ENCODE data around the gene FERMT2.

Gene FERMT2

DNA sequence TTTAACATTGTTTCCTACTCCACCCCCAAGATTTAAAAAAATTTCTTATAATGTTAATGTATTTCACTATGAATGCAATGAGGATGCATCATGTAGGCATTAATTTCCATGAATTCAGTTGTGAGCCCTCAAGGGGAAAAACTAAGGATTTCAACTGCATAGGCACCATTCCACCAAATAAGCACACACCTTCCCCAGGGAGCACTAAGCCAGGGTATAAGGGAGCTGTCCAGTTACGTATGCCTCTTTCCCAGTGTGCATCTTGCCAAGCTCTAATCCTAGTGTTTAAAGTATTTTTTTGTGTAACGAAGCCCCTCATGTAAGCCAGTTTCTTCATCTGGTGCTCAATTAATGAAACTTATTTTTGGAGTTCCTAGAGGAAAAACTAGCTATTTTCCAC is 6.6 kb downstream of the FERMT2 start:
- DNase-seq (ENCODE audit: insufficient read length, low spot score) (no peak), FAIRE-seq (no peak)
- TF ChIP-seq, protein P1, sequence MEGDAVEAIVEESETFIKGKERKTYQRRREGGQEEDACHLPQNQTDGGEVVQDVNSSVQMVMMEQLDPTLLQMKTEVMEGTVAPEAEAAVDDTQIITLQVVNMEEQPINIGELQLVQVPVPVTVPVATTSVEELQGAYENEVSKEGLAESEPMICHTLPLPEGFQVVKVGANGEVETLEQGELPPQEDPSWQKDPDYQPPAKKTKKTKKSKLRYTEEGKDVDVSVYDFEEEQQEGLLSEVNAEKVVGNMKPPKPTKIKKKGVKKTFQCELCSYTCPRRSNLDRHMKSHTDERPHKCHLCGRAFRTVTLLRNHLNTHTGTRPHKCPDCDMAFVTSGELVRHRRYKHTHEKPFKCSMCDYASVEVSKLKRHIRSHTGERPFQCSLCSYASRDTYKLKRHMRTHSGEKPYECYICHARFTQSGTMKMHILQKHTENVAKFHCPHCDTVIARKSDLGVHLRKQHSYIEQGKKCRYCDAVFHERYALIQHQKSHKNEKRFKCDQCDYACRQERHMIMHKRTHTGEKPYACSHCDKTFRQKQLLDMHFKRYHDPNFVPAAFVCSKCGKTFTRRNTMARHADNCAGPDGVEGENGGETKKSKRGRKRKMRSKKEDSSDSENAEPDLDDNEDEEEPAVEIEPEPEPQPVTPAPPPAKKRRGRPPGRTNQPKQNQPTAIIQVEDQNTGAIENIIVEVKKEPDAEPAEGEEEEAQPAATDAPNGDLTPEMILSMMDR (IDR thresholded peaks at IDR 0.05; ENCODE audit: insufficient read depth, missing control alignments), result no peak

DNA sequence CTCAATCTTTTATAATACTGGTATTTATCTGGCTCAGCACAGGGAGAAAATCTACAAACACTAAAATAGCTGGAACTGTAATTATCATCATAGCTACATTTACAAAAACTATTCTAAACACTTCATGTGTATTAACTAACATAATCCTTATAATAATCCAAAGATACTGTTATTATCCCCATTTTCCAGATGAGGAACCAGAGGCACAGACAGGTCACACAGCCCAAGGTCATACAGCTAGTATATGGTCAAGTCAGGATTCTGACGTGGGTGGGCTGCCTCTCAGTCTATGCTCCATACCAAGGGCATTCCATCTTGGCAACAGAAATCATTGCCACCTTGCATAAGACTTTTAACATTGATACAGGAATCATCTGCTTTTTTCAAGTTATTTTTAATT is 11.4 kb downstream of the FERMT2 start:
- no peak for FAIRE-seq
- DNase-seq (ENCODE audit: insufficient read length, low spot score), result no peak
- TF ChIP-seq, protein P1 (IDR thresholded peaks at IDR 0.05; ENCODE audit: insufficient read depth, missing control alignments), result no peak

DNA sequence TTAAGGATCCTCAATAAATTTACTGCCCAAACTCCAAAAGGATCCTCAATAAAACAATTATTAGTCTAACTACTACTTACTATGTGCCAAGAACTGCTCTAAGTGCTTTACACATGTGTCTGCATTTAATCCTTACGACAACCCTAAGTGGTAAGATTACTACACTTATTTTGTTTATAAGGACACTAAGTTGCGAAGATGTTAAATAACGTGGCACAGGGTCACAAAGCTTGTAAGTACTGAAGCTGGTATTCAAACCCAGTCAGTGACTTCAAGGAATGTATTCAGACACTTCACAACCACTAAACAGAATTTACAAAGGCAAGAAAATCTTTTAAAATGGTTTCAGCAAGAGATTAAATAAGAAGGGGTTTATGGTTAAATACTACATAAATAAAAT is 13.0 kb downstream of the FERMT2 start:
- DNase-seq (ENCODE audit: insufficient read length, low spot score) (no peak), FAIRE-seq (no peak)
- TF ChIP-seq, protein P1 (IDR thresholded peaks at IDR 0.05; ENCODE audit: insufficient read depth, missing control alignments), result no peak

DNA sequence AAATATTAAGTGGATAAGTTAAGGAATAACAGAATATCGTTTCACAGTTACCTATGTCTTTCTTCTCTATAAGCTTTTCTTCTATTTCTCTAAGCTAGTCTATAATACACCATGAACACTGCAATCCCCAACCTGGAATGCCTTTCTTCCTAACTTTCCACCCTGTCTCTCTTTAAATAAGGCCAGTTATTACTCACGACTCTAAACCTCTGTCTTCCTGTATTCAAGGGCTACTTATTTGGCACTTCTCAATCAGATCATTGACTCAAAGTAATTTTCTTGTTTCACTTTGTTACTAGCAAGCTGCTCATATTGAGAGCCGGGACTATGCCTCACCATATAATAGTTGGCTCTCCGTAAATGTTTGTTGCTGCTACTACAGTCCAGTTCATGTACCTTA is 13.5 kb downstream of the FERMT2 start:
- TF ChIP-seq, protein P1 (IDR thresholded peaks at IDR 0.05; ENCODE audit: insufficient read depth, missing control alignments), result no peak
- DNase-seq (ENCODE audit: insufficient read length, low spot score), result no peak
- FAIRE-seq, result no peak

DNA sequence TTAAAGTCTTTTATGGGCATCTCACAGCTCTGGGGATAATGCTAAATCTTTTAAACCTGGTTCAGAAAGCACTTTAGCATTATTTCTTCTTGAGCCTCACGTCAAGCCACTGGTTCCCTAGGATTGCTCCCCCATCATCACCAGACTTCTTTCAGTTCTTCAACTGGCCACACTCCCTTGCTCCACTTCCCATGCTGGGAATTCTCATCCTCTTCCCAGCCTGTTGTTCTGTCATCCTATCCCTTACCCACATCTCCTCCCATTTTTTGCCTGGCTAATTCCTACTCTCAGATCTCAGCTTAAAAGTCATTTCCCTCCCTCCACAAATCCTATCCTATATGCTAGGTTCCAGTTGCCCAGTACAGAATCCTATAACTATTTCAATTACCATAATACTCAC is 14.4 kb downstream of the FERMT2 start:
- FAIRE-seq (no peak), DNase-seq (ENCODE audit: insufficient read length, low spot score) (no peak)
- TF ChIP-seq, protein P1 (IDR thresholded peaks at IDR 0.05; ENCODE audit: insufficient read depth, missing control alignments), result no peak

DNA sequence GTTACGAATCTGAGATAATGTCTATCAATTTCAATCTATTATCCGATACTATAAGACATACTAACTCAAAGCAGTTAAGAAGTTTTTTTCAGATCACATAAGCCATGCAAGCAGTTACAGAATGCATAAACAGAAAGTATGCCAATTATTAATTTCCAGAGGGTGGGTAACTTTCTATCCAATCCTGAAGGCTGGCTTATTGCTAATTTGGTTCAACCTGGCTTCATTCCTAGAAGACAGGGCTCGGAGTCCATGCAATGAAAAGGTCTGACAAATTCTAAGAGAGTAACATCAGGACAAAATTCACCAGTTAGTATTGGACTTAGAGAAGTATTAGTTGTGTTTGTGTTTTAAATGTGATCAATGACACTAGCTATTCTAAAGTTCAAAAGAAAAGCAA is 15.0 kb downstream of the FERMT2 start:
- DNase-seq (ENCODE audit: insufficient read length, low spot score) (no peak), FAIRE-seq (no peak)
- TF ChIP-seq, protein P1 (IDR thresholded peaks at IDR 0.05; ENCODE audit: insufficient read depth, missing control alignments), result no peak

DNA sequence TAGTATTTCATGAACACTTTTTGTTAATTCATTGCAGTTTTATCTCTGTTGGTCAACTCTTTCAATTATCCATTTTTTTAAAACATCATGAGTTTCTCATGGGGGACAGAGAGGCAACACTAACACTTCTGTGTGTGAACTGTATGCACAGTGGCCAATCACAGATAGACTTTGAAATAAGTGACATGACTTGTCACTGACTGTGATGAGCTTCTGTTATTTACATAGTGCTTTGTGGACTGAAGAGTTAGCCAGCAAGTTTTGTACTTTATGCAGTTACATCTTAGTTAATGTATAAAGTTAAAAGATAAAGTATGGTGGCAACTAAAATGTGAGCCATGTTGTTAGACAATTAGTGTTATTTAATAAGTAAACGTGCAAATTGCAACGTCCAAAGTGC is 16.1 kb downstream of the FERMT2 start:
- DNase-seq (ENCODE audit: insufficient read length, low spot score) (no peak), FAIRE-seq (no peak)
- TF ChIP-seq, protein P1 (IDR thresholded peaks at IDR 0.05; ENCODE audit: insufficient read depth, missing control alignments), result no peak

All from D721Med (cell line).